Measurements from ENCODE around the gene FGD5.

Gene FGD5

DNA sequence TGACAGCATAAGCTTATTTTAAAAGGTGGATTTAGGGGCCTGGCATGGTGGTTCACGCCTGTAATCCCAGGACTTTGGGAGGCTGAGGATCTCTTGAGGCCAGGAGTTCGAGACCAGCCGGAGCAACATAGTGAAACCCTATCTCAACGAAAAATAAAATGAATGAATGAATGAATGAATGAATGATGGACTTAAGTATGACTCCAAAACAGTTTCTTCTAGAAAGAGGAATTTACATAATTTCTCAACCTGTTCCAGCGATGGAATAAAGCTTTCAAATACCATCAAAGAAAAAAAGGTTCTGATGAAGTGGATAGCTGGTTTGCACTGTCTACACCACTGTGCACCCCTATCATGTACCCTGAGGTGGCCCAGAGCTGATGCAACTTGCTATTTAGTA lies 108.5 kb downstream of the FGD5 start:
- TF ChIP-seq, protein P1, sequence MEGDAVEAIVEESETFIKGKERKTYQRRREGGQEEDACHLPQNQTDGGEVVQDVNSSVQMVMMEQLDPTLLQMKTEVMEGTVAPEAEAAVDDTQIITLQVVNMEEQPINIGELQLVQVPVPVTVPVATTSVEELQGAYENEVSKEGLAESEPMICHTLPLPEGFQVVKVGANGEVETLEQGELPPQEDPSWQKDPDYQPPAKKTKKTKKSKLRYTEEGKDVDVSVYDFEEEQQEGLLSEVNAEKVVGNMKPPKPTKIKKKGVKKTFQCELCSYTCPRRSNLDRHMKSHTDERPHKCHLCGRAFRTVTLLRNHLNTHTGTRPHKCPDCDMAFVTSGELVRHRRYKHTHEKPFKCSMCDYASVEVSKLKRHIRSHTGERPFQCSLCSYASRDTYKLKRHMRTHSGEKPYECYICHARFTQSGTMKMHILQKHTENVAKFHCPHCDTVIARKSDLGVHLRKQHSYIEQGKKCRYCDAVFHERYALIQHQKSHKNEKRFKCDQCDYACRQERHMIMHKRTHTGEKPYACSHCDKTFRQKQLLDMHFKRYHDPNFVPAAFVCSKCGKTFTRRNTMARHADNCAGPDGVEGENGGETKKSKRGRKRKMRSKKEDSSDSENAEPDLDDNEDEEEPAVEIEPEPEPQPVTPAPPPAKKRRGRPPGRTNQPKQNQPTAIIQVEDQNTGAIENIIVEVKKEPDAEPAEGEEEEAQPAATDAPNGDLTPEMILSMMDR (IDR thresholded peaks at IDR 0.05) = no peak

DNA sequence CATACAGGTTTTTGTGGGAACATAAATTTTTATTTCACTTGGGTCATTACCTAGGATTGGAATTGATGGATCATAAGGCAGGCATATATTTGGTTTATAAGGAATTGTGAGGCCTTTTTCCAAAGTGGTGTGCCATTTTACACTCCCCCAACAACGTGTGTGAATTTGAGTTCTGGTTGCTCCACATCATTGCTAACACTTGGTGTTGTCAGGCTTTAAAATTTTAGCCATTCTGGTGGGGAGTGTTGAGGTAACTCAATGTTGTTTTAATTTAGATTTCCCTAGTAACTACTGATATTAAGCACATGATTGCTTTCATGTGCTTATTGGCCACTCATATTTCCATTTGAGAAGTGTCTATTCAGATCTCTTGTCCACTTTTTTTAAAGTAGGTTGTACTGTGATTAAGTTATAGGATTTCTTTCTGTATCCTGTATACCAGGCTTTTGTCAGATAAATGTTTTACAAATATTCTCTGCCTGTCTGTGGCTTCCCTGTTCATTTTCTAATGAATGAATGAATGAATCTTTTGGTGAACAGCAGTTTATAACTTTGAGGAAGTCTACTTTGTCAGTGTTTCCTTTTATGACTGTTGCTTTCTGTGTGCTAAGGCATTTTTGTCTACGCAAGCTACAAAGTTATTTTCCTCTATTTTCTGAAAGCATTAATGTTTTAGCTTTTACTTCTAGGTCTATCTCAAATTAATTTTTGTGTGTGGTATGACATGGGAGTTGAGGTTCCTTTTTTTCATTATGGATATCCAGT lies 110.7 kb downstream of the FGD5 start:
- TF ChIP-seq, protein P1 (IDR thresholded peaks at IDR 0.05) = no peak

DNA sequence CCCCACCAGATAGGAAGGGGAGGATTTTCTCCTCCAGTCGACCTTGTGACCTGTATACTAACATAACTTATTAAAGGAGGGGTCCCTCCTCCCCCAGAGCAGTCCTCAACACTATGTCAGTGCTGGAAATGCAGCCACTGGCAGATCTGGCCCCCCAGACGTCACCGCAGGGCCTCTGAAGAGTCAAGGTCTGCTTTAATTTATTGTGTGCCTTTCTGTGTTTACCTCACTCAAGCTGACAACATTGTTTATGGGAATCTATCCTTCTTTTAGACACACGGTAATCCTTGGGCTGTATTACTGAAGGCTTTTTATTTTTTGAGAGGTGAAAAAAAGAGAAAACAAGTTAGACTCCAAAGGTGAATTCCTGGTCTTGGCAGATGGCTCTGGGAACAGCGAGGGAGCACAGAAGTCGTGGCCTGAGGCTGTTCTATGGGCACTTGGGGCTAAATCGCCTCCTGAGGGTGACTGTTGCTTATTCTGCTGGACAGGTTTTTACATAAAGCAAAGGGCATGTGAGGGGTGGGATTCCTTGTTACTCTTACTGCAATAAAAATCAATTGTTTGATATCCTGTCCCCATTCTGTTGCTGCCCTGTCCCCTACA lies 115.2 kb downstream of the FGD5 start:
- TF ChIP-seq, protein P1 (IDR thresholded peaks at IDR 0.05) = no peak

DNA sequence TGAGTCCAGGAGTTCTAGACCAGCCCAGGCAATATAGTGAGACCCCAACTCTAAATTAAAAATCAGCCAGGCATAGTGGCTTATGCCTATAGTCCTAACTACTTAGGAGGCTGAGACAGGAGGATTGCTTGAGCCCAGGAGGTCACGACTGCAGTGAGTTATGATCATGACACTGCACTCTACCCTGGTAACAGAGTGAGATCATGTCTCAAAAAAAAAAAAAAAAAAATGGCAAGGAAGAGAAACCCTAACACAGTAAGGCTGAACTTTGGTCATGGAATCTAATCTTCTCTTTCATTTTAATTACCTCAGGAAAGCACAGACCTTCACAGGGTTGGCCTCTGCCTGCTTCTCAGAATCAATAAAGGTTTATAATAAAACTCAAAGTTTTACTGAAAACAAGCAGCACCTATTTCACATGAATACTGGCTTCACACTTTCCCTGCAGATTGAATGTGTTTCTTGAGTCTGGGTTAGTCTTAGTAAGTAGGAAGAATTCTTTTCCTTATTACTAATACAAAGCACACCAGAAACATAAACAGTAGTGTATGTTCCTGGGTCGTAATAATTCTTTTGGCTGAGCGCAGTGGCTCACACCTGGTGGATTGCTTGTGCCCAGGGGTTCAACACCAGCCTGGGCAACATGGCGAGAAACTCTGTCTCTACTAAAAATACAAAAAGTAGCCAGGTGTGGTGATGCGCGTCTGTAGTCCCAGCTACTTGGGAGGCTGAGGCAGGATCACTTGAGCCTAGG lies 117.0 kb downstream of the FGD5 start:
- TF ChIP-seq, protein P1 (IDR thresholded peaks at IDR 0.05) = no peak

DNA sequence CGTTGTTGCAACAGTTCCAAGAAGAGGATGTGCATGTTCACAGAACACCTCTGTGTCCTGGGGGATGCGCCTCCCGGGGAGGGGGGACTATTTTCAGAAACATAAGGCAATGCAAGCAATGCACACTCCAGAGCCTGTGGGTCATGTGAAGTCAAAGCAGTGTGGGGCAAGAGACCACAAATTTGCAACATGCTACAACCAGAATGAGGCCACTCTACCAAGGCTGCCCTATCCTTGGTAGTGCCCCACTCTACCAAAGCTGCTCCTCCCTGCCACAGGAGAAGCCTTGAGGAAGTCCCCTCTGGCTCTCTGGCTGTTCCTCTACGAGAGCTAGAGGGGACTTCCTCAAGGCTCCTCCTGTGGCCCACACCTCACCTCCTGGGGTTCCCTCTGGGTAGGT lies 120.2 kb downstream of the FGD5 start:
- TF ChIP-seq, protein P1 (IDR thresholded peaks at IDR 0.05) = no peak

DNA sequence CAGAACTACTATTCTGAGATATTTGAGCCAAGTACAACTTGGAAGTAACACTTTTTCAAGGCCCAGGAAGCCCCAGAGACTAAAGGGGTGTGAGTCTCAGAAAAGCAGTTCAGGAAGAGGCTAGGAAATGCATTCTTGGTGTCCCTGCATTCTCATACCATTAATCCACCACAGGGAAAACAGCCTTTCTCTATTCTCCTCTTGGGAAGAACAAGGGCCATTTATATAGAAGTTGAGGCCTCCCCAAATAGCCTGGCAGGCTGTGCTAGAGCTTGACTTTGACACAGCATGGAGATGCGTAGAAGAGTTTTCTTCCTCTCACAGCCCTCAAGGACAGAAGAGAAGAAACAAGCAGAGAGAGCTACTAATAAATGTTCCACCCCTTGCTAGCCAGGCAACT lies 123.1 kb downstream of the FGD5 start:
- TF ChIP-seq, protein P1 (IDR thresholded peaks at IDR 0.05) = no peak

DNA sequence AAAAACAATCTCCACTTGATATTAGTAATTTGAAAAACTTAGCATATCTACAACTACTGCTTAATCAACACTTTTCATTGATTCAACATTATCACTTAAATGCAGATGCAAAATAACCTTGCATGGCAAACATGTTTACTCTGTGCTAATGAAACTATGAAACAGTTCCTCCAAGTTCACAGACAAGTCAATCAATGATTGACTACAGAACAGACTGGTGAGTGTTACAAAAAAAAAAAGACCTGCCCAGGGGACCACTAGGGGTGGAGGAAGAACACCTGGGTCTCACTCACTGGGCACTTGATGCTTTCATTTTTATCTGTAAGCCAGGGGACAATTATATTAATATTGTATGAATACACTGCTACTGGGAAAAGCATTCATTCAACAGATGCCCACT lies 124.3 kb downstream of the FGD5 start:
- TF ChIP-seq, protein P1 (IDR thresholded peaks at IDR 0.05) = no peak

All from LNCAP (cell line).